Measurements from ENCODE around the gene RHOV.

DNA sequence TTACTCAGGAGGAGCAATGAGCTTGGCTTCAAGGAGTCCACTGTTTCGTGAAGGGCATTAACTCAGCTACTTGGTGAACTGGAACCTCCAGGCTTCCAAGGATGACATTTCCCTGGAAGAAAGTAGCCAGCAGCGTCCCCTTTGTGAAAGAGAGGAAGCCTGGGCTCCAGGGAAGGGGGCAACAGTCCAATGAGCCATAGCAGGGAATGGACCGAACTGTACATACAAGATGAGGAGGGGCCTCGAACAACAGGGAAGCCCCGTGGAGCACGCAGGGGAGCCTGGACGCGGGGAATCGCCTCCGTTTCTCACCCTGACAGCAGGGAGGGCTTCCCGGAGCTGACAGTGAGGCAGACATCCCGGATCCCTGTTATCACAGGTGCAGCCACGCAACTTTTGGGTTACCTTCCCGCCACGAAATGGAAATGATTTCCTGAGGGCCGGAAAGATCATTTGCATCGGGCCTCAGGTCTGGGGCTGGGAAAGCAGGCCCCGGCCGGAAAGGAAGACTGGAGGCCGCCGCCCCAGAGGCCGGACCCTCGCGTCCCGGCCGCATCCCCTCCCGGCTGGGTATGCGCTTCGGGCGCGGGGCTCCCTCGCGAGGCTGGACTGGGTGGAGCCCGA is 30.7 kb downstream of the RHOV start:
- TF ChIP-seq SRF (IDR thresholded peaks at IDR 0.05; ENCODE audit: low read depth) (no peak), POLR2A (IDR thresholded peaks at IDR 0.05; ENCODE audit: borderline replicate concordance, extremely low read depth, insufficient read depth, insufficient read length) (no peak), EZH2 (IDR thresholded peaks at IDR 0.05) (no peak), CEBPB (IDR thresholded peaks at IDR 0.05; ENCODE audit: low read depth) (no peak), ZNF274 (IDR thresholded peaks at IDR 0.05; ENCODE audit: low read depth, low read length) (no peak), JUND (IDR thresholded peaks at IDR 0.05) (no peak), YY1 (IDR thresholded peaks at IDR 0.05; ENCODE audit: extremely low read depth, insufficient replicate concordance, low read depth, low read length) (no peak), SP1 (IDR thresholded peaks at IDR 0.05; ENCODE audit: low read depth) (no peak), SIN3A (IDR thresholded peaks at IDR 0.05; ENCODE audit: low read depth) (no peak), EZH2phosphoT487 (IDR thresholded peaks at IDR 0.05; ENCODE audit: borderline replicate concordance) (no peak)
- TF ChIP-seq, protein P1, sequence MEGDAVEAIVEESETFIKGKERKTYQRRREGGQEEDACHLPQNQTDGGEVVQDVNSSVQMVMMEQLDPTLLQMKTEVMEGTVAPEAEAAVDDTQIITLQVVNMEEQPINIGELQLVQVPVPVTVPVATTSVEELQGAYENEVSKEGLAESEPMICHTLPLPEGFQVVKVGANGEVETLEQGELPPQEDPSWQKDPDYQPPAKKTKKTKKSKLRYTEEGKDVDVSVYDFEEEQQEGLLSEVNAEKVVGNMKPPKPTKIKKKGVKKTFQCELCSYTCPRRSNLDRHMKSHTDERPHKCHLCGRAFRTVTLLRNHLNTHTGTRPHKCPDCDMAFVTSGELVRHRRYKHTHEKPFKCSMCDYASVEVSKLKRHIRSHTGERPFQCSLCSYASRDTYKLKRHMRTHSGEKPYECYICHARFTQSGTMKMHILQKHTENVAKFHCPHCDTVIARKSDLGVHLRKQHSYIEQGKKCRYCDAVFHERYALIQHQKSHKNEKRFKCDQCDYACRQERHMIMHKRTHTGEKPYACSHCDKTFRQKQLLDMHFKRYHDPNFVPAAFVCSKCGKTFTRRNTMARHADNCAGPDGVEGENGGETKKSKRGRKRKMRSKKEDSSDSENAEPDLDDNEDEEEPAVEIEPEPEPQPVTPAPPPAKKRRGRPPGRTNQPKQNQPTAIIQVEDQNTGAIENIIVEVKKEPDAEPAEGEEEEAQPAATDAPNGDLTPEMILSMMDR (IDR thresholded peaks at IDR 0.05 in 2 of 3, conservative IDR thresholded peaks at IDR 0.05 in 1 of 3; ENCODE audit: borderline replicate concordance in 1 of 3, insufficient read depth in 1 of 3, low read depth in 2 of 3, low read length in 2 of 3), result no peak
- TF ChIP-seq, protein P2, sequence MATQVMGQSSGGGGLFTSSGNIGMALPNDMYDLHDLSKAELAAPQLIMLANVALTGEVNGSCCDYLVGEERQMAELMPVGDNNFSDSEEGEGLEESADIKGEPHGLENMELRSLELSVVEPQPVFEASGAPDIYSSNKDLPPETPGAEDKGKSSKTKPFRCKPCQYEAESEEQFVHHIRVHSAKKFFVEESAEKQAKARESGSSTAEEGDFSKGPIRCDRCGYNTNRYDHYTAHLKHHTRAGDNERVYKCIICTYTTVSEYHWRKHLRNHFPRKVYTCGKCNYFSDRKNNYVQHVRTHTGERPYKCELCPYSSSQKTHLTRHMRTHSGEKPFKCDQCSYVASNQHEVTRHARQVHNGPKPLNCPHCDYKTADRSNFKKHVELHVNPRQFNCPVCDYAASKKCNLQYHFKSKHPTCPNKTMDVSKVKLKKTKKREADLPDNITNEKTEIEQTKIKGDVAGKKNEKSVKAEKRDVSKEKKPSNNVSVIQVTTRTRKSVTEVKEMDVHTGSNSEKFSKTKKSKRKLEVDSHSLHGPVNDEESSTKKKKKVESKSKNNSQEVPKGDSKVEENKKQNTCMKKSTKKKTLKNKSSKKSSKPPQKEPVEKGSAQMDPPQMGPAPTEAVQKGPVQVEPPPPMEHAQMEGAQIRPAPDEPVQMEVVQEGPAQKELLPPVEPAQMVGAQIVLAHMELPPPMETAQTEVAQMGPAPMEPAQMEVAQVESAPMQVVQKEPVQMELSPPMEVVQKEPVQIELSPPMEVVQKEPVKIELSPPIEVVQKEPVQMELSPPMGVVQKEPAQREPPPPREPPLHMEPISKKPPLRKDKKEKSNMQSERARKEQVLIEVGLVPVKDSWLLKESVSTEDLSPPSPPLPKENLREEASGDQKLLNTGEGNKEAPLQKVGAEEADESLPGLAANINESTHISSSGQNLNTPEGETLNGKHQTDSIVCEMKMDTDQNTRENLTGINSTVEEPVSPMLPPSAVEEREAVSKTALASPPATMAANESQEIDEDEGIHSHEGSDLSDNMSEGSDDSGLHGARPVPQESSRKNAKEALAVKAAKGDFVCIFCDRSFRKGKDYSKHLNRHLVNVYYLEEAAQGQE (IDR thresholded peaks at IDR 0.05; ENCODE audit: low read depth), result no peak
- TF ChIP-seq, protein P3, sequence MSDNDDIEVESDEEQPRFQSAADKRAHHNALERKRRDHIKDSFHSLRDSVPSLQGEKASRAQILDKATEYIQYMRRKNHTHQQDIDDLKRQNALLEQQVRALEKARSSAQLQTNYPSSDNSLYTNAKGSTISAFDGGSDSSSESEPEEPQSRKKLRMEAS (IDR thresholded peaks at IDR 0.05), result no peak
